Ascending aorta (tissue), 2 donors: Measurements from ENCODE around the gene SFSWAP. TPM values are rescaled to one million over a fixed set of nuclear protein-coding genes. Genes with fewer than 3 reads are reported as not detected.

Source experiments
- DNase-seq, 2 donors: peaks; one replicate each; pipeline ENCODE4 v3.0.0-alpha.2; 2019; ENCODE audit warnings: low spot score in 2 of 2
- H3K27ac ChIP-seq, 2 donors: fragments of 200-600 bp; sonication (generic); one replicate each; pipeline ENCODE4 v1.5.1; 2016 to 2017; ENCODE audit warnings: mild to moderate bottlenecking in 1 of 2
- H3K27me3 ChIP-seq: fragments of 200-600 bp; sonication (generic); one replicate; pipeline ENCODE4 v1.5.1; 2017
- H3K36me3 ChIP-seq, 2 donors: fragments of 200-600 bp; sonication (generic); one replicate each; pipeline ENCODE4 v1.5.1; 2016
- H3K4me1 ChIP-seq, 2 donors: fragments of 200-600 bp; sonication (generic); one replicate each; pipeline ENCODE4 v1.5.1; 2016 to 2017; ENCODE audit warnings: mild to moderate bottlenecking in 1 of 2
- H3K4me3 ChIP-seq, 2 donors: fragments of 200-600 bp; sonication (generic); one replicate each; pipeline ENCODE4 v1.5.1; 2016 to 2017; ENCODE audit warnings: mild to moderate bottlenecking in 1 of 2
- H3K9me3 ChIP-seq, 2 donors: fragments of 200-600 bp; sonication (generic); one replicate each; pipeline ENCODE4 v1.5.1; 2016
- intact Hi-C: fragments of 100-400 bp; cut with DNase I; formaldehyde crosslinking; loops from one replicate; pipeline ENCODE4 v1.15.1; 2023
- total RNA-seq: library from RNA; depleted of rRNA; stranded (reverse); fragments of >200 nt; gene quantifications from one replicate; pipeline ENCODE4 v1.1.0, GENCODE V29; 2016
- TF ChIP-seq, protein P1 (sequence below), 3 experiments: fragments of 200-600 bp in 2 of 3; fragments of 450-650 bp in 1 of 3; sonication (generic) in 2 of 3; IDR thresholded peaks; one replicate each; pipeline ENCODE4 v1.5.1; 2016 to 2019; ENCODE audit warnings: antibody characterized with exemption in 3 of 3, mild to moderate bottlenecking in 1 of 3, moderate library complexity in 1 of 3

SFSWAP gene
- total RNA-seq, 1 donor from 2014 or later = 15.8 TPM

GRCh38 chr12:131818821-131819585 is 108.1 kb downstream of the SFSWAP start:
- H3K27me3 ChIP-seq = no peaks in the 10 kb centered on the region
- H3K9me3 ChIP-seq = no peaks in the 10 kb centered on the region
- no peaks in the 10 kb centered on the region for H3K4me1 ChIP-seq
- H3K36me3 ChIP-seq = no peaks in the 10 kb centered on the region
- intact Hi-C loops = no loop called here
- no peak for DNase-seq
- H3K27ac ChIP-seq = no peak overlapping the region
- TF ChIP-seq, protein P1, sequence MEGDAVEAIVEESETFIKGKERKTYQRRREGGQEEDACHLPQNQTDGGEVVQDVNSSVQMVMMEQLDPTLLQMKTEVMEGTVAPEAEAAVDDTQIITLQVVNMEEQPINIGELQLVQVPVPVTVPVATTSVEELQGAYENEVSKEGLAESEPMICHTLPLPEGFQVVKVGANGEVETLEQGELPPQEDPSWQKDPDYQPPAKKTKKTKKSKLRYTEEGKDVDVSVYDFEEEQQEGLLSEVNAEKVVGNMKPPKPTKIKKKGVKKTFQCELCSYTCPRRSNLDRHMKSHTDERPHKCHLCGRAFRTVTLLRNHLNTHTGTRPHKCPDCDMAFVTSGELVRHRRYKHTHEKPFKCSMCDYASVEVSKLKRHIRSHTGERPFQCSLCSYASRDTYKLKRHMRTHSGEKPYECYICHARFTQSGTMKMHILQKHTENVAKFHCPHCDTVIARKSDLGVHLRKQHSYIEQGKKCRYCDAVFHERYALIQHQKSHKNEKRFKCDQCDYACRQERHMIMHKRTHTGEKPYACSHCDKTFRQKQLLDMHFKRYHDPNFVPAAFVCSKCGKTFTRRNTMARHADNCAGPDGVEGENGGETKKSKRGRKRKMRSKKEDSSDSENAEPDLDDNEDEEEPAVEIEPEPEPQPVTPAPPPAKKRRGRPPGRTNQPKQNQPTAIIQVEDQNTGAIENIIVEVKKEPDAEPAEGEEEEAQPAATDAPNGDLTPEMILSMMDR (IDR thresholded peaks at IDR 0.05) = no peak
- no peak overlapping the region for H3K4me3 ChIP-seq

DNA sequence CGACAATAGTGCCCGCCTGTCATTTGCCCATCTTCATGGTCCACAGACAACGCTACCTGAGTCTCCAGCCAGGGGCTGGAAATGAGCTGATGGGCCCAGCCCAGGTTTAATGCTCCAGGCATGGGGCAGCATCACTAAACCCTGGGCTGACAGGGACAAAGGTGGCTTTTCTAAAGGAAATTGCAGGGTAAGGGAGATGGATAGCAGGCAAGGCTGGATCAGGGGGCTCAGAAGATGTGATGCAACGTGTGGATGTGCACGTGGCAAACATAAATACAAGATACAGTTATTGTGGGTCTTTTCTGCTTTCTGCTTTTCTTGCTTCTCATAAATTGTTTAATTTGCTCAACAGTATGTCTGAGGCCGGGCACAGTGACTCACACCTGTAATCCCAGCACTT is 113.6 kb downstream of the SFSWAP start:
- Histone ChIP-seq H3K4me1 (peaks cover 5 to 9% of the 10 kb centered on the region in 2 donors), H3K36me3 (no peaks in the 10 kb centered on the region), H3K27ac (no peak overlapping the region), H3K27me3 (peaks cover 7% of the 10 kb centered on the region), H3K4me3 (no peak overlapping the region), H3K9me3 (no peaks in the 10 kb centered on the region)
- DNase-seq = no peak
- TF ChIP-seq, protein P1 (IDR thresholded peaks at IDR 0.05) = no peak
- intact Hi-C loops = no loop called here

DNA sequence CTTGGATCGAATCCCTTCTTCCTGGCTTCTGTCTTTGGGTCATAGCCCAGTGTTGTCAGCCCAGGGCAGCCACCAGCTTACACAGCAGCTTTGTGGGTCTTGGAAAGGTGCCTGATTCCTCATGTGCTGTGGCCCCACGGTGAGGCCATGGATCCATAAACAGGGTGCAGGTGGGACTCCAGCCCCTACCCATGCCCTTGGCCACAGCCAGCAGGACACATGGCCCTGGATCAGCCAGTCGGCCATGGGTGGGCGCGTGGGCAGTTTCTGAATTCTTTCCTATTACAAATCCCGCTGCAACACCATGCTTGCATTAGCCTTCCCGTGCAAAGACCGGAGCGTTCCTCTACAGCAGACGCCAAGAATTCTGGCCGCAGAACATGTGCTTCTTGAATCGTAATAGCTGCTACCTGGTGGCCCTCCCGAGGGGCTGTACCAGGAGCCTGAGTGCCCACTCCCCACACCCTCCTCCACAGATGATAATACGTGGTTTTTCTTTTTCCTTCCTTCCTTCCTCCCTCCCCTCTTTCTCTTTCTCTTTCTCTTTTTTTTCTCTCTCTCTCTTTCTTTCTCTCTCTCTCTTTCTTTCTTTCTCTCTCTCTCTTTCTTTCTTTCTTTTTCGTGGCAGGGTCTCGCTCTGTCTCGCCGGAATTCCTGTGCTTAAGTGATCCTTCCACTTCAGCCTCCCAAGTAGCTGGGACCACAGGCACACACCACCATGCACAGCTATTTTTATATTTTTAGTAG is 114.4 kb downstream of the SFSWAP start:
- H3K27ac ChIP-seq = no peak overlapping the region
- H3K4me3 ChIP-seq = no peak overlapping the region
- H3K27me3 ChIP-seq = peaks cover 15% of the 10 kb centered on the region
- no peaks in the 10 kb centered on the region for H3K9me3 ChIP-seq
- no peaks in the 10 kb centered on the region for H3K36me3 ChIP-seq
- no peak for DNase-seq
- TF ChIP-seq, protein P1 (IDR thresholded peaks at IDR 0.05) = no peak
- intact Hi-C loops = no loop called here
- peaks cover 14 to 17% of the 10 kb centered on the region in 2 donors for H3K4me1 ChIP-seq

- Histone ChIP-seq H3K27ac (no peak overlapping the region), H3K27me3 (peaks cover 18% of the 10 kb centered on the region), H3K4me3 (no peak overlapping the region), H3K36me3 (no peaks in the 10 kb centered on the region), H3K9me3 (no peaks in the 10 kb centered on the region), H3K4me1 (peaks cover 19 to 23% of the 10 kb centered on the region in 2 donors)
- no peak for DNase-seq
- intact Hi-C loops = no loop called here
- TF ChIP-seq, protein P1 (IDR thresholded peaks at IDR 0.05) = no peak
Measured at GRCh38 chr12:131826097-131826928, 115.4 kb downstream of the SFSWAP start.

GRCh38 chr12:131827961-131828534 is 117.2 kb downstream of the SFSWAP start, which contains the start of gene MMP17:
Gene MMP17, plus strand, starts transcription at chr12:131828393. Its CDS starts 102 bp downstream, at chr12:131828495.
- H3K9me3 ChIP-seq = no peaks in the 10 kb centered on the region
- no peaks in the 10 kb centered on the region for H3K36me3 ChIP-seq
- intact Hi-C loops = no loop called here
- peaks cover 19 to 23% of the 10 kb centered on the region in 2 donors for H3K4me1 ChIP-seq
- no peak for DNase-seq
- H3K27me3 ChIP-seq = peaks cover 21% of the 10 kb centered on the region
- H3K4me3 ChIP-seq = peak within 1 kb of the TSS; percentile 50 to 65
- TF ChIP-seq, protein P1 (IDR thresholded peaks at IDR 0.05) = peak in 1 of 3 experiments; percentile 18
- H3K27ac ChIP-seq = no peak within 1 kb of the TSS
